Measurements from ENCODE around the gene CELA2B. TPM values are rescaled to one million over a fixed set of nuclear protein-coding genes. Genes with fewer than 3 reads are reported as not detected.
A peak's percentile ranks its signal among the peaks of the same experiment; 100 is the strongest.

Gene CELA2B
- total and polyA plus RNA-seq, 9 of the 15 experiments (the other 6 are each of a cell fraction or from before 2014, with no cell fraction given): 0.25 to 2.1 (median 0.38) TPM; not detected in 5

DNA sequence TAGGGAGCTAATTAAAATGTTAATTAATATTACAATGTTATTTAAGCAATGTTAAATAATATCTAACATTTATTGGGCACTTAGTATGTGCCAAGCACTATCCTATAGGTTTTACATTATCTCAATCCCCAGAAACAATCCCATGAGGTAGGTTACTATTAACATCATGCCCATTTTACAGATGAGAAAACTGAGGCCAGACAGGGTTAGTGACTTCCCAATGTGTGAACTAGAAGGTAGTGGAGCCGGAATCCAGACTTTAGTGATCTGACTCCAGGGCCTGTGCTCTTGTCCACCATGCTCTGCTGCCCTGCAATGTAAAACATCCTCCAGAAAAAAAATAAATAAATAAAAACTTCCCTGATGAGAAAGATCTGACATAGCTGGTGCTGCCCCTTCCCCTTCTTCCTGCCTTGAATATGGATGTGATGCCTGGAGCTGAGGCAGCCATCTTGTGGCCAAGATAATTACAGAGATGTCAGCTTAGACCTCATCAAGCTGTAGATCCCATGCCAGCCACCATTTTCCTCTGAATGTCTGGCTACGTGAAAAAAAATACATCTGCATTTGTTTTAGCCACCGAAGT, 26.9 kb upstream of the CELA2B start (continued):
- TF ChIP-seq, protein P1, sequence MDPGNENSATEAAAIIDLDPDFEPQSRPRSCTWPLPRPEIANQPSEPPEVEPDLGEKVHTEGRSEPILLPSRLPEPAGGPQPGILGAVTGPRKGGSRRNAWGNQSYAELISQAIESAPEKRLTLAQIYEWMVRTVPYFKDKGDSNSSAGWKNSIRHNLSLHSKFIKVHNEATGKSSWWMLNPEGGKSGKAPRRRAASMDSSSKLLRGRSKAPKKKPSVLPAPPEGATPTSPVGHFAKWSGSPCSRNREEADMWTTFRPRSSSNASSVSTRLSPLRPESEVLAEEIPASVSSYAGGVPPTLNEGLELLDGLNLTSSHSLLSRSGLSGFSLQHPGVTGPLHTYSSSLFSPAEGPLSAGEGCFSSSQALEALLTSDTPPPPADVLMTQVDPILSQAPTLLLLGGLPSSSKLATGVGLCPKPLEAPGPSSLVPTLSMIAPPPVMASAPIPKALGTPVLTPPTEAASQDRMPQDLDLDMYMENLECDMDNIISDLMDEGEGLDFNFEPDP (CRISPR knock-in tag; IDR thresholded peaks at IDR 0.05): no peak
- TF ChIP-seq MYC (IDR thresholded peaks at IDR 0.05; ENCODE audit: low read depth, low read length): no peak
- TF ChIP-seq MYC (CRISPR knock-in tag; IDR thresholded peaks at IDR 0.05; ENCODE audit: borderline replicate concordance, low read depth): no peak

DNA sequence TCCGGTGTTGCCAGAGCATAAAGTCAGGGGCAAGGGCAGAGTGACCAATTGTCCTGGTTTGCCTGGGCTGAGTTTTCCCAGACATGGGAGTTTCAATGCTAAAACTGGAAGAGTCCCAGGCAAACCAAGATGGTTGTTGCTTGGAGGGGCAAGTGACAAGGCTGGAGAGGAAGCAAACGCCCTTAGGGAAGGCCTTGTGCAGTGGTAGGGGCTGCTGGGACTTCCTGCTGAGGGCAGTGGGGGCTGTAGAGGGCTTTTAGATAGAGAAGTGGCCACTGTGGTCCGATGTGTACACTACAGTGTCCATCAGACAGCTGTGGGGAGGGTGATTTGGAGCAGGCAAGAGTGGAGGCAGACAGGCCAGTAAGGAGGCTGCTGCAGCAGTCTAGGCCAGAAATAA, 26.3 kb upstream of the CELA2B start:
- FAIRE-seq: no peak
- 0 out of 2 replicates have a peak overlapping the region, but pooled peaks have one; percentile 46 for H2AFZ ChIP-seq (ENCODE audit: low read depth, low read length)
- peaks cover 2 to 7% of the 10 kb centered on the region in 2 experiments; a peak in 4 of 5 replicates for H3K4me1 ChIP-seq (replicated peaks in 1 of 2; ENCODE audit: control insufficient read depth in 2 of 2, insufficient read depth in 2 of 2, low read length in 2 of 2)
- H3K79me2 ChIP-seq (ENCODE audit: control insufficient read depth, insufficient read depth, low read length): no peaks in the 10 kb centered on the region
- TF ChIP-seq ZC3H4 (CRISPR knock-in tag; IDR thresholded peaks at IDR 0.05; ENCODE audit: borderline replicate concordance): 0 out of 2 replicates have a peak, but pooled peaks have one; percentile 39
- 0 out of 2 replicates have a peak, but pooled peaks have one; percentile 32 for TF ChIP-seq ZFX (CRISPR knock-in tag; IDR thresholded peaks at IDR 0.05)
- no peak for TF ChIP-seq HNRNPLL (IDR thresholded peaks at IDR 0.05; ENCODE audit: low read depth, low read length, poor library complexity, severe bottlenecking)
- POLR2A ChIA-PET: interaction anchor here (1.1 kb wide), 1 partner anchor 31 kb away, joined by 3 read pairs; no protein-coding TSS in a partner anchor
- H3K4me2 ChIP-seq (ENCODE audit: insufficient read depth, low read length): no peak overlapping the region
- H3K9ac ChIP-seq (ENCODE audit: insufficient read depth in 1 of 2, low read depth in 2 of 2, low read length in 2 of 2): 0 out of 4 replicates have a peak overlapping the region, but pooled peaks of 1 of the 2 experiments have one; percentile 21
- CTCF ChIA-PET (ENCODE audit: low intra/inter-chr PET ratio): no interaction called here
- WGBS (ENCODE audit: insufficient coverage, low coverage, missing lambda C conversion rate): 31% methylated on average over 3 of the region's 3 CpGs
- H3K36me3 ChIP-seq (ENCODE audit: control insufficient read depth, insufficient read depth, low read length): no peaks in the 10 kb centered on the region
- H3K9me1 ChIP-seq (ENCODE audit: control insufficient read depth, insufficient read depth, low read length): no peaks in the 10 kb centered on the region
- in situ Hi-C loops (cut with MboI): no loop called here
- no peaks in the 10 kb centered on the region for H3K27me3 ChIP-seq (ENCODE audit: control insufficient read depth in 2 of 2, insufficient read depth in 2 of 2, low read length in 2 of 2)
- BruUV-seq (replicated peaks): no TSS peak
- intact Hi-C loops (cut with micrococcal nuclease): no loop called here
- no peaks in the 10 kb centered on the region for H3K9me3 ChIP-seq (replicated peaks; ENCODE audit: control insufficient read depth, insufficient read depth, low read depth, low read length)
- no peak overlapping the region for H3K27ac ChIP-seq (ENCODE audit: extremely low read depth, low read depth, low read length)
- peak; percentile 60 for ATAC-seq
- no peak overlapping the region for H3K4me3 ChIP-seq
- peak in 1 of 4 experiments; percentile 8 for DNase-seq (ENCODE audit: extremely low read depth in 1 of 4, low spot score in 3 of 4)
- H4K20me1 ChIP-seq (replicated peaks; ENCODE audit: control insufficient read depth, insufficient read depth, low read length): no peaks in the 10 kb centered on the region
